NK-92 (cell line): ENCODE data around the gene CCDC170.
"Not testable (repeated sequence)": the region's sequence is repeated elsewhere in the genome, so short reads cannot be mapped to it uniquely, and the experiment has no call there.

ENCODE experiments used
- DNase-seq: peaks from one replicate; lab custom pipeline; 2025; ENCODE audit not compliant: unreplicated experiment; lab: John Stamatoyannopoulos, UW

The CCDC170 gene

DNA sequence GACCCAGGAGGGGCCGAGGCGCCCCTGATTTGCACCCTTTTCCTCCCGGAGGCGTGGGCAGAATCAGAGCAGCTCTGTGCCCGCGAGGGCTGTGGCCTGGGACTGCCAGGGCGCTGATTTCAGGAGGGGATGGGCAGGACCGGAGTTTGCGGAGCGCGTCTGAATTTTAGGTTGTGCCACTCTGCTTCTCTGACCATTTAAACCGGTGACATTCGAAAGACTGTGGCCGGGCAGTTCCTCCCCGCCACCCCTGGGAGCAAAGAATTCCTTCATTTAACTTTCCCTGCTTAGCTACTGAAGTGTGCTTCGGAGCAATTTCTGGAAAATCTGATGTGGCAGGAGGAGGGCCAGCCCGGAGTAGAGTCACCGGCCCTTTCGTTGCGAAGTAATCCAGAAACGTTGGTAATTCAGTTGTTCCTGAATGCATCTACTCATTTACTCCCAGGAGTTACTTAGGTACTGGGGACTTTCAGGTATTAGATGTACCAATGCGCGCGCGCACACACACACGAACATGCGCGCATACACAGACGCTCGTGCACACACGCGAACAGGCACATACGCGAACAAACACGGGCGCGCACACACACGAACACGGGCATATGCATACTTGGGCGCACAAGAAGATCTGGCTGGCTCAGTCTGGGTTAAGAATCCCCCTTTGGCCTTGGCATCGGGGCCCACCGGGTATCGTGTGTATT, 568 bp downstream of the CCDC170 start:
- no peak for DNase-seq

DNA sequence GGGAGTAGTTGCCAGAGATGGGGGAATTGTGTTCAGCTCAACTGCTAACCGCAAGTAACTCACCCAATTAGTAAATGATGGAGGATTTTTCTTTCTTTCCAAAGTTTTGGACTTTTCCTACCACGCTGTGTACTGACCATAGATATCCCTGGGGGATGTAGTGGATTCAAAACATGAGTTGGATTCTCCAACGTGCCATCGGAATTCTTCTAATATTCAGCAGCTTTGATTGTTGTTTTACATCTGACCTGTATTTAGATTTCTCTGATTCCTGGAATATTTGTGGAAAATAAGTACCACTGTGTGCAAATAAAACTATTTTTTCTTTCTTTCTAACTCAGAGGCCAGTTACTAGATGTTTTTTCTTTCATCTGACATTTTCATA, 1.1 kb downstream of the CCDC170 start:
- DNase-seq, result no peak

DNA sequence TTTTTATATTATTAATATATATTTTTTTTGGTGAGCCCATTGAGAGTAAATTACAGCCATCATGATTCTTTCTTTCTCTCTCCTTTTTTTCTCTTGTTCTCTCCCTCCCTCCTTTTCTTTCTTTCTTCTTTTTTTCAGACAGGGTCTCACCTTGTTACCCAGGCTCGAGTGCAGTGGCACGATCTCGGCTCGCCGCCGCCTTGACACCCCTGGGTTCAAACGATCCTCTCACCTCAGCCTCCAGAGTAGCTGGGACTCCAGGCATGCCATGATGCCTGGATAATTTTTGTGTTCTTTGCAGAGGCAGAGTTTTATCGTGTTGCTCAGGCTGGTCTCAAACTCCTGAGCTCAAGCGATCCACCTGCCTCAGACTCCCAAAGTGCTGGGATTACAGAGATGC, 1.6 kb downstream of the CCDC170 start:
- no peak for DNase-seq

DNA sequence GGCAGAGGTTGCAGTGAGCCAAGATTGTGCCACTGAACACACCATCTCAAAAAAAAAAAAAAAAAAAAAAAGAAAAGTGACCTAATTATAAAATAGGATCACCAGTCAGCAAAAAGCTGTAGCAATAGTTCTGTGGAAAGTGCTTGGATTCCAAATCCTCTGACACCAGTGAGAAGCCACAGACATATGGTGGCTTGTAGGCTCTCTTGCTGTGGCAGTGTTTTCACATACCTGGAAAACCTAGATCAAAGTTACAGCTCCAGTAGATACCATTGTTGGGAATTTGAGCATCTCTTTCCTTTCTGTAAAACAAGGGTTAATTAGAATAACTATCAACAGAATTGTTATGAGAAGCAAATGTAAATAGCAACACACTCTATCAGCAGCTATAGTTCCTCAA, 4.1 kb downstream of the CCDC170 start:
- DNase-seq, result no peak

DNA sequence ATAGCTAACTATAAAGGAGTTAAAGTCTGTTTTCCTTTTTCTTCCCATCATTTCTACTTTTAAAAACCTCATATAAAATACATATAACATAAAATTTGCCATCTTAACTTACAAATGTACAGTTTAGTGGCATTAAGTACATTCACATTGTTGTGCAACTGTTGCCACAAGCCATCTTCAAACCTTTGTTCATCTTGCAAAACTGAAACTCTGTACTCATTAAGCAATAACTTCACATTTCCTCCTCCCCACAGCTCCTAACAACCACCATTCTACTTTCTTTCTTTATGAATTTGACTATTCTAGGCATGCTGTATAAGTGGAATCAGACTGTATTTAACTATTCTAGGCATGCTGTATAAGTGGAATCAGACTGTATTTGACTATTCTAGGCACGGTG, 4.5 kb downstream of the CCDC170 start:
- no peak for DNase-seq

DNA sequence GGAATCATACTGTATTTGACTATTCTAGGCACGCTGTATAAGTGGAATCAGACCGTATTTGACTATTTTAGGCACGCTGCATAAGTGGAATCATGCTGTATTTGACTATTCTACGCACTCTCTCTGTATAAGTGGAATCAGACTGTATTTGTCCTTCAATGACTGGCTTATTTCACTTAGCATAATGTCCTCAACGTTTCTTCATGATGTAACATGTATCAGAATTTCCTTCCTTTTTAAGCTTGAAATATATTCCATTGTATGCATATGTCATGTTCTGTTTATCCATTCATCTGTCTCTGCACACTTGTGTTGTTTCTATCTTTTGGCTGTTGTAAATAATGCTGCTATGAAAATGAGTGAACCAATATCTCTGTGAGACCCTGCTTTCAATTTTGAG, 5.7 kb downstream of the CCDC170 start:
- DNase-seq, result no peak

DNA sequence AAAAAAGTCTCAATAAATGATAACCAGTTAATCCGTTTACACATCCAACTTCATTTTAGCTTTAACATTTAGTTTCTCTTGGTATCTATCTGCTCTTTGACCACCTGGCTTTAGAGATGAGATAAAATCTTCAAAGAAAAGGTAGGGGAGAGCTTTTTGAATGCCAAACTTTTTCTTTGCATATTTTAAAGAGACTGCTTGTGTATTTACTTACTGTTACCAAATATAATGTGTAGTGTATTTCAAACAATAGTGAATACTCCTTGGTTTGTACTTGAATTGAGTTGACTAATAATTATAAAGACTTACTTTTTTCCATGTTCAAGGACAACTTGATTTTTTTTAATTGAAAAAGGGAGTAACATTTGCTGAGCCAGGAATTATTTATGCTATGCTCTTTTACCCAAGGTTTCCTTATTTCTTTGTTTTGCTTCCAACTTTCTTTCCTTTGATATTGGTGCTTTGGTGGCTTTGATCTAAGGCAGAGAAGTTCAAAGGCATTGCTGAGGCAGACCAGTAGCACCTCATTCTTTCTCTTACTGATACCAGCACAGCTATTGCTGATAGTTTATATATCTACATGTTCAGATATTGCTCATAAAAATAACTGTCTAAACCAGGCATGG, 7.8 kb downstream of the CCDC170 start:
- no peak for DNase-seq

DNA sequence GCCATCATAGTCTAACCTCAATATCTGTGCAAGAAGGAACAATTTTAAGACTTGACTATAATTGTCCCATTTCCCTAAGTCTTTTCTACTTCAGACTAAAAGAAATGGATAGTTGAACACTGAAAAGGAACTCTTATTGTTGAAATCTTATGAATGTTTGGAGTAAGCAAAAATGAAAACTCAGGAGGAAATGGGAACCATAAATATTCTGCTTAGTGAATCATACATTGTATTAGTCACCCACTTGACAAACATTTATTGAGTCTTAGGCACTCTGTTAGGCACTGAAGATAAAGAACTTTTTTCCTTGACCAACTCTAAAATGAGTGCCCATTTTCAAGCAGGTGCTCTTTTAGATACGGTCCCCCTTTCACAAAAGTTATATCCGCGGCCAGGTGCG, 8.7 kb downstream of the CCDC170 start:
- no peak for DNase-seq

DNA sequence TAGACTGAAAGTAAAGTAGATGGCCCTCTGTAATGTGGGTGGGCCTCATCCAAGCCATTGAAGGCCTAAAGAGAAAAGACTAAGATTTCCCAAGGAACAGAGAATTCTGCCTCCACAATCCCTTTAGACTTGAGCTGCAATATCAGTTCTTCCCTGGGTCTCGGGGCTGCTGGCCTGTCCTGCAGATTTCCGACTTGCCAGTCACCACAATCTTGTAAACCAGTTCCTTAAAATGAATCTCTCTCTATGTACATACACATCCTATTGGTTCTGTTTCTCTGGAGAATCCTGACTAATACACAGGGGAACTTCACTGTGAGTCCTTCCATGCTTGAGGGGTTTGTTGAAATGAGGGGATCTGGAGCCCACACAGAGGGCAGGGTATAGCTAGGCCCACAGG, 12.9 kb downstream of the CCDC170 start:
- no peak for DNase-seq

DNA sequence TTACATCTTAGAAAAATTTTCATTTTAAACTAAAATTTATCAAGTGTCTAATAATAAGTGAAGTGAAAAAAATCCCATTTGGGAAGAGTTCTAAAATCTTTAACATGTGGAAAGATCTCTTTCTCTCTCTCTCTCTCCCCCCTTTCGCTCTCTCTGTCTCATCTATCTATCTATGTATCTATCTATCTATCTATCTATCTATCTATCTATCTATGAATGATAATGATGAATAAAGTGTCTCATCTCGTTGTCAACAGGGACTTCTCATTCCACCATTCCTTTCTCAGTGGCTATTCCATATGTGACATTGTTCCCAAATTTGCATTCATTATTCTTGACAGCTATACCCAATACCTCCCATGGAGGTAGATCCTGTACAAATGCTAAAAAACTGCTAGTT, 15.2 kb downstream of the CCDC170 start:
- DNase-seq, result no peak

DNA sequence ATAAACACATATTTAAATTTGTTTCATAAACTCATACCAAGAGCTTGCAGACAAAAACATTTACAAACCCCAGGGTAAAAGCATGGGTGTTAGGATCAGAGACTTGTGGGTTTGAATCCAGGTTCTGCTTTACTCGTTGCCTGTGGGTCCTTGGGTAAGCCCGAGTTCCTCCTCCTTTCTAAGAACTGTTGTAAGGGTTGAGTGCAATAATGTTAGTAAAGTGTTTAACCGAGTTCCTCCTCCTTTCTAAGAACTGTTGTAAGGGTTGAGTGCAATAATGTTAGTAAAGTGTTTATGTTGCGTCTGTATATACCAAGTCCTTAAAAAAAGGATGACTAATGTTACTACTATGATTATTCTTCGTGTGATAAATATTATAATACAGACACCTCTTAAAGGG, 18.7 kb downstream of the CCDC170 start:
- no peak for DNase-seq

DNA sequence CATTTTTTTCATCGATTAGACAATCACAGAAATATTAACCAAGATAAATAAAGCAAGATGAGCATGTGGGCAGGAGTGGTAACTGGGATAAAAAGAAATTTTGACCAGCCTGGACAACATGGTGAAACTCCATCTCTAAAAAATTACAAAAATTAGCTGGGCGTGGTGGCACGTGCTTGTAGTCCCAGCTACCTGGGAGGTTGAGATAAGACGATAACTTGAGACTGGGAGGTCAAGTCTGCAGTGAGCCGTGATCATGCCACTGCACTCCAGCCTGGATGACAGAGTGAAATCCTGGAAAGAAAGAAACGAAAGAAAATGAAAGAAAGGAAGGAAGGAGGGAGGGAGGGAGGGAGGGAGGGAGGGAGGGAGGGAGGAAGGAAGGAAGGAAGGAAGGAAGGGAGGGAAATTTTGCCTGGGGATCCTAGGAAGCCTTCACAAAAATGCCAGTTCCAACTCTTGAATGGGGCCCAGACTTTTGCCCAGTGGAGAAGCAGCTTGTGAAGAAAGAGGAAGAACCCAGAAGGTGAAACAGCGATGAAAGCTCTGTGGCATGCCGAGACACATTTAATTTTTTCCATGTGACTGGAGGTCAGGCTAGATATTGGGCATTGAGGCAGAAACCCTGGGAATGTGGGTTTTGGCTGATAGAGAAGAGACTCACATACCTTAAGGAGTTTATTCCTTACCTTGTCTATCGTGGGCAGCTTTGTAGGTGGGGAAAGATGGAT, 20.3 kb downstream of the CCDC170 start:
- no peak for DNase-seq

DNA sequence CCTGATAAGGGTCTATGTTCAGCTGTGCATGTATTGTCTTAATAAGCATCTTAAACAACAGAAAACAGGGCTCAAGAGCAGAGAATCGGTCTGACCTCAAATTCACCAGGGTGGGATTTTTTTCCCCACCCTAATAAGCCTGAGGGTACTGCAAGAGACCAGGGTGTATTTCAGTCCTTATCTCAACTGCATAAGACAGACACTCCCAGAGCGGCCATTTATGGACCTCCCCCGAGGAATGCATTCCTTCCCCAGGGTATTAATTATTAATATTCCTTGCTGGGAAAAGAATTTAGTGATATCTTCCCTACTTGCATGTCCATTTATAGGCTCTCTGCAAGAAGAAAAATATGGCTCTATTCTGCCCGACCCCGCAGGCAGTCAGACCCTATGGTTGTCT, 25.2 kb downstream of the CCDC170 start:
- DNase-seq, result not testable (repeated sequence)

DNA sequence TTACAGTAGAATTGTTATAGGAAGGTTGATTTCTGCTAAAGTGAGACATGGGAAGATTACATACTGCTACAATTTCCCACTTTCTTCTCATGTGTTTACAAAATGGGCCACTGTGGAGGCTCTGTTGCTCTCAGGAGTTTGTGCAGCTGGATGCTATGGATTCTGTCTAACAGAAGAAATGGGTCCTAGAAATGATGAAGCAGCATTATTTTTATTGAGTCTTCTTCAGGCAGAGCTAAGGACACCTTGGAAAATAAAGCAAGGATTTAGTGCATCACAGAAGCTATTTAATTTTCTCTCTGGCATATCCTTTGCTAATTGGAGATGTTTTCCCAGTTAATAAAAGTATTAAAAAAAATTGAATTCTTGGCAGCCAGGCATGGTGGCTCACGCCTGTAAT, 29.2 kb downstream of the CCDC170 start:
- DNase-seq, result no peak

DNA sequence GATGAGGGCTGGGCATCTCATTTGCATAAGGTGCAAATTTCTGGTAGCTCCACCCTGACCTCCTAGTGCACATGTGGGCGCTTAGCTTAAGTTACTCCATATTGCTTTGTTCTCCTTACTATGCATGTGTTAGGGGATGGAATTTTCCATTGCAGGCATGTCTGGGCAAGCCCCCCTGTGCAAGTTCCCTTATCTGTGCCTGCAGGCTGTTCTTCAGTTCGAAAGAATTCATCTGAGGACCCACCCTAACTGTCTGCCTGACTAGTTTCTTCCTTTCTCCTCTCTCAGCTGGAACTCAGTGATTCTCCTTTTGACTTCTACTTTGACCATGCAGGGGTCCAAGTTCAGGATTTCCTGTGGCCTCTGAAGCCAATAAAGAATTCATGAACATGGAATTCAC, 30.2 kb downstream of the CCDC170 start:
- no peak for DNase-seq

DNA sequence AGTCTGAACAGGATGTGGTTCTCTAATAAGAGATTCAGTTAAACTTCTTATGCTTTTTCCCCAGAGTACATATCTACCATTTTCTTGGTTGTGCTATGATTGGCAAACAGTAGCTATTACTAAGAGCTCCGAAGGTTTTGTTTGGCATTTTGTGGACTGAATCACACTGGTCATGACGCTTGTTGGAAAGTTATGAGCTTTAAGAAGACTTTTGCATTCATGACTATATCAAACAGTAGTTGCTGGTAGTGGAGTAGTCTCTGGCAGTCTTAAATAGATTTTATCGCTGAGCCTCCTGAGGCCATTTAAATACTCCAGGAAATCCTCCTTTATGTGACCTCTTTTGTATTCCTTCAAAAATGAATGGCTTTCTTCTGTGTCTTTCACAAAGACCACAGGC, 40.8 kb downstream of the CCDC170 start:
- no peak for DNase-seq

DNA sequence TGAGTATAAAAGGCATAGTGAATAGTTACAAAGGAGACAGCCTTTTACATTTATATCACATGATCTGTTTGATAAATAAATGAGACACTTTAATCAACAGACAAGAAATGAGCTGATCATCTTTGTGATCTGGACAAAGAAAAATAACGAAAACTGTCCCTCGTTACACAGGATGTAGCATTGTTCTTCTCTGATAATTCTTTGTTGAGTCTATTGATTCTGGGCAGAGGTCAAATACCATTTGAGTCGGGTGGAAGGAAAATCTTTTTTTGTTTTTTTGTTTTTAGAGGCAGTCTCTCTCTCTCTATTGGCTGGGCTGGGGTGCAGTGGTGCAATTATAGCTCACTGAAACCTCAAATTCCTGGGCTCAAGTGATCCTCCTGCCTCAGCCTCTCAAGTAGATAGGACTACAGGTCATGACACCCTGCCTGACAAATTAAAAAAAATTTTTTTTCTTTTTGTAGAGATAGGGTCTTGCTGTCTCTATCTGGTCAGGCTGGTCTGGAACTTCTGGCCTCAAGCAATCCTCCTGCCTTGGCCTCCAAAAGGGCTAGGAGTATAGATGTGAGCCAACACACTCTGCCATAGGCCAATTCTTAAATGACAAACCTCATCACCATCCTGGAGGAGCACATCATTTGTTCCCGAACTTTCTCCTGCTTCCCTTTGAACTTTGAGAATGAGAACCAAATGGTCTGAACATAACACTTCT, 41.8 kb downstream of the CCDC170 start:
- DNase-seq, result no peak

DNA sequence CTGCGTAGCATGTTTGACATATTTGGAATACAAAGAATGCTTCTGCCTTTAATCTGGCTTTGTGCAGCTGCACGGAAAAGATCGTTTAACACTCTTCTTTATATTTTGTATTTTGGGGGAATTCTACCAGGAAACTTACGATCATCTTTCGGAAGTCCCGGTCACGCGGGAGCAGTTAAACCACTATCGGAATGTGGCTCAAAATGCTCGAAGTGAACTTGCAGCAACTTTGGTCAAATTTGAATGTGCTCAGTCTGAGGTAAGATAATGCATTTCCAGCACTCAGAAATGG, 42.3 kb downstream of the CCDC170 start:
- no peak for DNase-seq

DNA sequence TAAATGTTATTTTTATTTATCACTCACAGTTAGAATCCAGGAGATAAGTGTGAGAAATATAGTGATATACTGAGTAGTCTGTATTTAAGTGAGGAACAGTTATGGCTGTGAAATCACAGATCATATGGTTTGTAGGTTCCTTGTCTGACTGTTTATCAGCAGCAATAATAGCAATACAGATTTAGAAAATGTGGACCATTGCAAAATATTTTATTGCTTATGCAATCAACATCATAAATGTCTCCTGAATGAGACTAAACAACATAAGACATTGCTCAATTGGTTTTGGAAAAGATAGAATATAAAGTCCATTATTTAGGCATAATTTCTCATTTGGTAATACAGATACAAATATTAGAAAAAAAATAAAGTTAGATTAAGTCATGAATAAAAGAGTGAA, 43.7 kb downstream of the CCDC170 start:
- no peak for DNase-seq

DNA sequence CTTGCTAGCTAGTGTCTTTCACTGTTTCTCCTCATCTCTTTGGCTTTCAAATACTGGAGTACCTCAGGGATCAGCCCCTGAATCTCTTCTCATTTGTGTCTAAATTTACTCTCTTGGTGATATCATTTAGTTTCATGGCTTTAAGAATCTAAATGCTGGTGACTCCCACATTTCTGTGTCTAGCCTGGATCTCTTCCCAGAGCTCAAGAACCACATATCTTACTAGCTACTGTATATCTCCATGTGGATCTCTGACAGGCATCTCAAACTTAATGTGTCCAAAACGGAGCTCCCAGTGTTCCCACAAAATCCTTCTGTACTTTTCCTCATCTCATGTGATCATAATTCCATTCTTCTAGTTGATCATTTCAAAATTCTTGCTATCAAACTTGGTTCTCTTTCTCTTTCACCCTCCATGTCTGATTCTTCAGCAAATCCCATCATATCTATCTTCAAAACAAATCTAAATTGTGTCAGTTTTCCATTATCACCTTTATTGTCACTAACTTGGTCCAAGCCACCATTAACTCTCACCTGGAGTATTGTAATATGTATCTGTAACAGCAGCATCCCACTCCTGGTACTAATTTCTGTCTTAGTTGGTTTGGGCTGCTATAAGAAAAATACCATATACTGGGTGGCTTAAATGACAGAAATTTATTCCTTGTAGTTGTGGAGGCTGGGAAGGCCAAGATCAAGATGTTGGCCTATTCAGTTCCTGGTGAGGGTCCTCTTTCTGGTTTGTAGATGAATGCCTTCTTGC, 45.9 kb downstream of the CCDC170 start:
- no peak for DNase-seq

DNA sequence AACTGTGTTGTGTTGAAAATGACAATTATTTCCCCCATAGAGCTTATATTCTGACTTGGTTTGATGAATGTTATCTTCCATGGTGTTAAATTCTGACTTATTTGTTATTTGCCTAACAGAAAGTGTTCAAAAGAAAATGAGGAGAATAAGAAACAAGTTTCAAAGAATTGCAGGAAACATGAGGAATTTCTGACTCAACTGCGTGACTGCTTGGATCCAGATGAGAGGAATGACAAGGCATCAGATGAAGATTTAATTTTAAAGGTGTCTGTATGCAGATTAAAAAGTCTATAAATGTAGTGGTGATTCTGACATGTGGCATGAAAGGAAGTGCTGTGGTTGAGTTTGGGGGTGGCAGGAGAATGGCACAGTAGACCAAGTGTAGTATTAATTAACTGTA, 50.6 kb downstream of the CCDC170 start:
- DNase-seq, result no peak
